C4-2B (cell line): ENCODE data around the gene ABRACL.

Experiments used
- ZFX ChIP-seq: fragments of 450-650 bp; IDR thresholded peaks from 2 replicates; pipeline ENCODE4 v1.6.1; 2017
- TF ChIP-seq, protein P1 (sequence below): fragments of 450-650 bp; conservative IDR thresholded peaks from 2 replicates; pipeline ENCODE4 v1.5.1; 2017; ENCODE audit warnings: mild to moderate bottlenecking

DNA sequence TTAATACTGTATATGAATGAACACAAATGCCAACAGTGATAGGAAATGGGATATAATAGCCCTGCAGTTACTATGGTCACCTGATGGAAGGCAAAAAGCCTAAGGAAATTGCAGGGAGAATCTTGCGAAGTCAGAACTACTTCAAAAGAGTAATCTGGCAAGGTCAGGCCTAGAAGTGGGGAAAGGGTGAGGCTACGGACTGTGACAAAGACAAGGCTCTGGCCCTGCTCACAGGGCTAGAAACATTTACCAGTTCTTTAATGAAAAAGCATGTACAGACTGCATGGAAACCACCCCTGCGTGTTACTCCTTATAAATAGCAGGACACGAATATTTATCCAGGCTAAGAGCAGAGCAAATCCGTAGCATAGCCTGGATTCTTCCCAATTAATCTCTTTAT, 53.8 kb downstream of the ABRACL start:
- TF ChIP-seq, protein P1, sequence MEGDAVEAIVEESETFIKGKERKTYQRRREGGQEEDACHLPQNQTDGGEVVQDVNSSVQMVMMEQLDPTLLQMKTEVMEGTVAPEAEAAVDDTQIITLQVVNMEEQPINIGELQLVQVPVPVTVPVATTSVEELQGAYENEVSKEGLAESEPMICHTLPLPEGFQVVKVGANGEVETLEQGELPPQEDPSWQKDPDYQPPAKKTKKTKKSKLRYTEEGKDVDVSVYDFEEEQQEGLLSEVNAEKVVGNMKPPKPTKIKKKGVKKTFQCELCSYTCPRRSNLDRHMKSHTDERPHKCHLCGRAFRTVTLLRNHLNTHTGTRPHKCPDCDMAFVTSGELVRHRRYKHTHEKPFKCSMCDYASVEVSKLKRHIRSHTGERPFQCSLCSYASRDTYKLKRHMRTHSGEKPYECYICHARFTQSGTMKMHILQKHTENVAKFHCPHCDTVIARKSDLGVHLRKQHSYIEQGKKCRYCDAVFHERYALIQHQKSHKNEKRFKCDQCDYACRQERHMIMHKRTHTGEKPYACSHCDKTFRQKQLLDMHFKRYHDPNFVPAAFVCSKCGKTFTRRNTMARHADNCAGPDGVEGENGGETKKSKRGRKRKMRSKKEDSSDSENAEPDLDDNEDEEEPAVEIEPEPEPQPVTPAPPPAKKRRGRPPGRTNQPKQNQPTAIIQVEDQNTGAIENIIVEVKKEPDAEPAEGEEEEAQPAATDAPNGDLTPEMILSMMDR, result no peak
- no peak for TF ChIP-seq ZFX
